ENCODE measurements around the gene DSTN.
A peak's percentile ranks its signal among the peaks of the same experiment; 100 is the strongest.

DSTN gene

DNA sequence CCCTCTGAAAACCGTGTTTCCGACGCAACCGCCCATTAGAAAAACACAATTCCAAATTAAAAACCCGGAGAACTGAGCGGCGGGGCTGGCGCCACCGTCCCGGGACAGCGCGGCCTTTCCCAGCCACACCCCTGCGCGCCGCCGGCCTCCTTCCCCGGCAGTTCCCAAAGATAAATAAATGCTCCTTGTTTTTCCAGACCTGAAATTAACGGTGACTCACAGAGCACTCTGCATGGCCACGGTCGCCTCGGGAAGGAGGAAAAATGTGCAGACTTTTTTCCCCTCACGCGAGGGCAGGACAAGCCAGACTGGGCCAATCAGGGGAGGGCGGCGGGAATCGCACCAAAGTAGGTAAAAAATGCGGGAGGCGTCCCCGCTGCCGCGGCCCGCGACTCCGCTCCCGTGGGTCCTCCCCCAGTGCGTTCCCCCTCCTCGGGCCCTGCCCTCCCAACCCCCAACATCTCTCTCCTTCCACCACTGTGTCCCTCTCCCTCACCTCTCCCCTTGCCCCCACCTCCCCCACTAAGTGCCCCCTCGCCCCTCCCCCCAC is 828 bp upstream of the DSTN start:
- H3K4me3 ChIP-seq (ENCODE audit: low read length), result peak overlapping the region; percentile 86
- peak; percentile 93 for DNase-seq (ENCODE audit: low read depth)
- TF ChIP-seq, protein P1, sequence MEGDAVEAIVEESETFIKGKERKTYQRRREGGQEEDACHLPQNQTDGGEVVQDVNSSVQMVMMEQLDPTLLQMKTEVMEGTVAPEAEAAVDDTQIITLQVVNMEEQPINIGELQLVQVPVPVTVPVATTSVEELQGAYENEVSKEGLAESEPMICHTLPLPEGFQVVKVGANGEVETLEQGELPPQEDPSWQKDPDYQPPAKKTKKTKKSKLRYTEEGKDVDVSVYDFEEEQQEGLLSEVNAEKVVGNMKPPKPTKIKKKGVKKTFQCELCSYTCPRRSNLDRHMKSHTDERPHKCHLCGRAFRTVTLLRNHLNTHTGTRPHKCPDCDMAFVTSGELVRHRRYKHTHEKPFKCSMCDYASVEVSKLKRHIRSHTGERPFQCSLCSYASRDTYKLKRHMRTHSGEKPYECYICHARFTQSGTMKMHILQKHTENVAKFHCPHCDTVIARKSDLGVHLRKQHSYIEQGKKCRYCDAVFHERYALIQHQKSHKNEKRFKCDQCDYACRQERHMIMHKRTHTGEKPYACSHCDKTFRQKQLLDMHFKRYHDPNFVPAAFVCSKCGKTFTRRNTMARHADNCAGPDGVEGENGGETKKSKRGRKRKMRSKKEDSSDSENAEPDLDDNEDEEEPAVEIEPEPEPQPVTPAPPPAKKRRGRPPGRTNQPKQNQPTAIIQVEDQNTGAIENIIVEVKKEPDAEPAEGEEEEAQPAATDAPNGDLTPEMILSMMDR (conservative IDR thresholded peaks at IDR 0.05; ENCODE audit: low read depth, low read length), result no peak

DNA sequence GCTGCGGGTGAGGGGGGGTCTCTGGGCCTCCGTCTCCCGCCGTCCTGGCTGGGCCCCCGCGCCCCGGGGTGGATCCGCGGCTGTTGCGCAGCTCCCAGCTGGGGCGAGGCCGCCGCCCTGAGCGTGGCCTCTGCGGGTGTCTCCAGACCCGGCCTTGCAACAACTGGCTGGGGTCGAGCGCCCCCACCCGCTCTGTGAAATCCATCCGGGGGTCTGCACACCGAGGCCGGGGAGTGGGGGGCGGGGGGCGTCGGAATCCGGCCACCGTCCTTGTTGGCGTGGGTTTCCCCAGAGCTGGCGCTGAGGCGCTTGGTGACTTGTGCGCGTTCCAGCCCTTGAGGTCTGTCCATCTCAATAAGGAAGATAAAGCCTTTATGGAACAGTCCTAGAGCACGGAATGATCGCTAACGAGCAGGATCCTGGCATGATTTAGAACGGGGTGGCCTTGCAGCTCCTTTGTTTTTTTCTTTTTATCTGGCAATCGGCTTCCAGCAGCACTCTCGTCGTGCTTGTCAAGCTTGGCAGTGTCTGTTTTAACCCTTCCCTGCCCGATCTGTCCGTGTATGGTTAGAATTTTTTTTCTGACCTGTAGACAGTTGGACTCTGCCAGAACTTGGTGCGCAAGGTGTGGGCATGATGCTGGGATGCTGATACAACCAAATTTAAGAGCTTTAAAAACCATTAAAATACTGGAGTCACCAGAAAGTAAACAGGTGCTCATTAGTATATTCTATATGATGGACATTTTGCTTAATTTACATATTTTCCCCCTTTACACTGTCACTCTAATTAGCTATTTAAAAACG is 675 bp downstream of the DSTN start:
- TF ChIP-seq, protein P1 (conservative IDR thresholded peaks at IDR 0.05; ENCODE audit: low read depth, low read length), result peak; percentile 7
- peak overlapping the region; percentile 86 for H3K4me3 ChIP-seq (ENCODE audit: low read length)
- DNase-seq (ENCODE audit: low read depth), result no peak

DNA sequence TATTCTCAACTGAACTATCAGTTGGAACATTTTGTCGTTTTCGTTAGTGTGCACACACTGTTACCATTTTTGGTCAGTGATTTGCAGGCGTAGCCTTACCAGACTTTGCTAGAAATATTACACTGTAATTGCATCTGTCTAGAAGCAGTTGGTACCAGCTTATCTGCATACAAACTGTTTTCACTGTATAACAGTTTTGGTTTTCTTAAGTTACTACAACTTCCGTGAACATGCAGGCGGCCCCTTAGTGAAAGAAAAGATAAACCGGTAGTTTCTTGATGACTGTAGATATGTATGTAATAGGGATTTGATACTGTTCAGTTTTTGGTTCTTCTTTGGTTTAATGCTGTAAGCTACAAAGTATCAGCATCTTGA is 1.3 kb downstream of the DSTN start:
- TF ChIP-seq, protein P1 (conservative IDR thresholded peaks at IDR 0.05; ENCODE audit: low read depth, low read length), result no peak
- DNase-seq (ENCODE audit: low read depth), result no peak
- H3K4me3 ChIP-seq (ENCODE audit: low read length), result peak overlapping the region; percentile 86

DNA sequence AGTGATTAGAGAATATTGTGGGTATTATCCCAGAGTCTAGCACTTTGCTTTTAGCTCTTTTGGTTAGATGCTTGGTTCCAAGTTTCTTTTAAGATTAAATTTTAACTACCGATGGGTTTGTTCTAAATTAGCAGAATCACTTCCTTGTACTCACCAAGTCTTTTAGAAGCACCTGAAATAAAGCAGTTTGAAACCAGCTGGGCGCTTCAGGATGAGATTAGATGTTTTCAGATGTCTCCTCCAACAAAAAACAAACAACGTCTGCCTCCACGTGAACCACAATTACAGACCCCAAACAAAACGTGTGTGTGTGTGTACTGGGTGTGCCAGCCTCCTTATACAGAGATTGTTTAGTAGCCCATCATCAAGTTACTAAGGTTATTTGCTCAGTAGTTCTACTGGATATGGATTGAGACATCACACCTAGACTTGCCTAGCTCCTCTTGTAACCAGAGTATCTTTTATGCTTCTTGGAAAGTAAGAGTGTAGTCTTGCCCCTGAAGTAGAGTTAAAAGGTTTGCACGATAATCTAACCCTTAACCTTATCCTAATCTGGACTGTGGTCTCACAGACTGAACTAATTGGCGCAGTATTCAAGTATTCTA is 2.3 kb downstream of the DSTN start:
- H3K4me3 ChIP-seq (ENCODE audit: low read length), result peak overlapping the region; percentile 86
- DNase-seq (ENCODE audit: low read depth), result no peak
- TF ChIP-seq, protein P1 (conservative IDR thresholded peaks at IDR 0.05; ENCODE audit: low read depth, low read length), result no peak

DNA sequence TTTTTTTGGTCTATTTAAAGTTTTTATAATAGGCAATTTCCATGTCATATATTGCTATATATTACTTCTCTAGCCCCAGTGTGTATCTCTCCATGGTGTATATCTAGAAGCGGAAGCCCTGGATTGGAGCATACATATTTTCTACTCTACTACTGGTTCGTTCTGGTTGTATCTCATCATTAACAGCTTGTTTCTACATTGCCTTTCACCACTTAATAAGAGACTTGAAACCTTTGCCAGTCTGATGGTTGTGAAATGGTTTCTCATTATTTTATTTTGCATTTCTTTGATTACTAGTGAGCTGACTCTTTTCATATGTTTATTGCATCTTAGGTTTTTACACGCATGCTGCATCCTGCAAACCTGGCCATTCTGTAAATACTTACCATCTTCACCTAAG is 3.6 kb downstream of the DSTN start:
- H3K4me3 ChIP-seq (ENCODE audit: low read length), result no peak overlapping the region
- TF ChIP-seq, protein P1 (conservative IDR thresholded peaks at IDR 0.05; ENCODE audit: low read depth, low read length), result no peak

DNA sequence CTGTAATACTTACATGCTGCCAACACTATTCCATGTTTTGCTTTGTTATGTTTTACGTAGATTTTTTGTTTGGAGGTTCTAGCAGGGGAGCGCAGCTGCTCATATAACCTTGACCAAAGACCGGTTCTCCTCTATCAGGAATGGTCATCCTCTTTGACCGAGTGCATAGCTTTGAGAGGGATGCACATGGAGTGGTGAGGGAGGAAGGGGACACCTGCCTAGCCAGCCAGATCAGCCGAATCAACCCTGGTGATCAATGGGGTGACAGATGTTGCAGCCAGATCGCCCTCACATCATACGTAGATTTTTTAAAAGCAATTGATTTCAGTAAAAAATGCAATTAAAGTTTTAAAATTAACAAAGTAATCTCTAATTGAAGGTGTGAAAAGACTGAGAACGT is 6.3 kb downstream of the DSTN start:
- DNase-seq (ENCODE audit: low read depth), result no peak
- TF ChIP-seq, protein P1 (conservative IDR thresholded peaks at IDR 0.05; ENCODE audit: low read depth, low read length), result no peak
- no peak overlapping the region for H3K4me3 ChIP-seq (ENCODE audit: low read length)

More for the DNA sequence above, 3.6 kb downstream of the DSTN start:
- DNase-seq (ENCODE audit: low read depth), result no peak
